Neural cell (in vitro differentiated cells): ENCODE data around the gene FTCD. TPM values are rescaled to one million over a fixed set of nuclear protein-coding genes. Genes with fewer than 3 reads are reported as not detected.

Experiments
- H2AFZ ChIP-seq: fragments of 200-600, 300-800 bp; sonication (generic), shearing (Covaris generic); 2 replicates; pipeline ENCODE4 v1.6.0; 2014; ENCODE audit warnings: low read depth, mild to moderate bottlenecking, antibody characterized with exemption, low read length, moderate library complexity
- H3F3A ChIP-seq: fragments of 200-600 bp; shearing (Covaris generic); 2 replicates; pipeline ENCODE4 v1.6.1; 2016; ENCODE audit warnings: mild to moderate bottlenecking, moderate library complexity, mixed read lengths, antibody characterized with exemption, low read length; ENCODE audit not compliant: insufficient read depth, poor library complexity, severe bottlenecking
- H3K27ac ChIP-seq: fragments of 200-600, 300-800 bp; sonication (generic), shearing (Covaris generic); 2 replicates; pipeline ENCODE4 v1.5.1; 2014; ENCODE audit warnings: mild to moderate bottlenecking, low read length, moderate library complexity
- H3K27me3 ChIP-seq: fragments of 300-800, 200-600 bp; sonication (generic), shearing (Covaris generic); 2 replicates; pipeline ENCODE4 v1.6.0; 2014; ENCODE audit warnings: mild to moderate bottlenecking, low read depth, low read length, moderate library complexity; ENCODE audit not compliant: insufficient read depth
- H3K36me3 ChIP-seq: fragments of 300-800, 200-600 bp; sonication (generic), shearing (Covaris generic); 2 replicates; pipeline ENCODE4 v1.5.1; 2014; ENCODE audit warnings: mild to moderate bottlenecking, antibody characterized with exemption, low read length, moderate library complexity; ENCODE audit not compliant: insufficient read depth
- H3K4me2 ChIP-seq: fragments of 300-800, 200-600 bp; sonication (generic), shearing (Covaris generic); 2 replicates; pipeline ENCODE4 v1.6.0; 2014; ENCODE audit warnings: mild to moderate bottlenecking, low read length
- H3K4me3 ChIP-seq: fragments of 300-800, 200-600 bp; sonication (generic), shearing (Covaris generic); 2 replicates; pipeline ENCODE4 v1.5.1; 2014; ENCODE audit warnings: mild to moderate bottlenecking, low read length, moderate library complexity
- H3K79me2 ChIP-seq: fragments of 200-600 bp; shearing (Covaris generic); replicated peaks from 2 replicates; pipeline ENCODE4 v1.6.0; 2014; ENCODE audit warnings: mild to moderate bottlenecking, low read length, moderate library complexity; ENCODE audit not compliant: insufficient read depth
- H3K9ac ChIP-seq: fragments of 300-800, 200-600 bp; sonication (generic), shearing (Covaris generic); 2 replicates; pipeline ENCODE4 v1.6.1; 2016; ENCODE audit warnings: mild to moderate bottlenecking, low read length, mixed read lengths
- H3K9me2 ChIP-seq: fragments of 200-600 bp; shearing (Covaris generic); 2 replicates; pipeline ENCODE4 v1.6.1; 2016; ENCODE audit warnings: mild to moderate bottlenecking, low read length, mixed read lengths; ENCODE audit not compliant: insufficient read depth
- H3K9me3 ChIP-seq: fragments of 200-600, 300-800 bp; sonication (generic), shearing (Covaris generic); 2 replicates; pipeline ENCODE4 v1.6.1; 2016; ENCODE audit warnings: mild to moderate bottlenecking, mixed run types, low read length, moderate library complexity, mixed read lengths
- H4K20me1 ChIP-seq: fragments of 200-600 bp; shearing (Covaris generic); 2 replicates; pipeline ENCODE4 v1.6.1; 2016; ENCODE audit warnings: mild to moderate bottlenecking, mixed run types; ENCODE audit not compliant: insufficient read depth
- CTCF ChIP-seq: fragments of 450-650 bp; IDR thresholded peaks from 2 replicates; pipeline ENCODE4 v1.5.1; 2014; ENCODE audit warnings: antibody characterized with exemption, mild to moderate bottlenecking, moderate library complexity; ENCODE audit not compliant: poor library complexity, severe bottlenecking
- EP300 ChIP-seq: fragments of 450-650 bp; conservative IDR thresholded peaks from 2 replicates; pipeline ENCODE4 v1.6.1; 2014; ENCODE audit warnings: antibody characterized with exemption, mild to moderate bottlenecking, moderate library complexity; ENCODE audit not compliant: poor library complexity, severe bottlenecking
- EZH2 ChIP-seq: fragments of 200-600, 300-800 bp; shearing (Covaris generic), sonication (generic); IDR thresholded peaks from 2 replicates; pipeline ENCODE4 v1.6.1; 2014; ENCODE audit warnings: antibody characterized with exemption, low read length, borderline replicate concordance, mild to moderate bottlenecking; ENCODE audit not compliant: insufficient read depth, poor library complexity, severe bottlenecking
- MXI1 ChIP-seq: fragments of 450-650 bp; conservative IDR thresholded peaks from 2 replicates; pipeline ENCODE4 v1.6.1; 2014; ENCODE audit warnings: antibody characterized with exemption, mild to moderate bottlenecking; ENCODE audit not compliant: poor library complexity, severe bottlenecking
- POLR2AphosphoS5 ChIP-seq: IDR thresholded peaks from 2 replicates; pipeline ENCODE4 v1.6.1; 2012
- RAD21 ChIP-seq: fragments of 450-650 bp; conservative IDR thresholded peaks from 2 replicates; pipeline ENCODE4 v1.6.1; 2014; ENCODE audit warnings: antibody characterized with exemption, mild to moderate bottlenecking, moderate library complexity
- REST ChIP-seq: IDR thresholded peaks from 2 replicates; pipeline ENCODE4 v1.6.1; 2012; ENCODE audit warnings: borderline replicate concordance
- SMC3 ChIP-seq: fragments of 450-650 bp; conservative IDR thresholded peaks from 2 replicates; pipeline ENCODE4 v1.6.1; 2014; ENCODE audit warnings: antibody characterized with exemption, mild to moderate bottlenecking, moderate library complexity; ENCODE audit not compliant: poor library complexity
- TAF1 ChIP-seq: IDR thresholded peaks from 2 replicates; pipeline ENCODE4 v1.6.1; 2012; ENCODE audit warnings: low read depth
- polyA plus RNA-seq: library from polyadenylated mRNA; depleted of rRNA; stranded (reverse); fragments of >200 nt; gene quantifications from 2 replicates; pipeline ENCODE4 v1.2.3, GENCODE V29; 2014

FTCD gene
- polyA plus RNA-seq, 1 donor from 2014 or later, result 2.0 TPM

- H3K27ac ChIP-seq, result no peak overlapping the region
- no peaks in the 10 kb centered on the region for H3K79me2 ChIP-seq
- H2AFZ ChIP-seq, result no peak overlapping the region
- no peaks in the 10 kb centered on the region for H3K9me2 ChIP-seq
- H3K9me3 ChIP-seq, result no peaks in the 10 kb centered on the region
- H3F3A ChIP-seq, result no peaks in the 10 kb centered on the region
- no peak for TF ChIP-seq EP300
- no peak for TF ChIP-seq CTCF
- TF ChIP-seq POLR2AphosphoS5, result no peak
- no peak overlapping the region for H3K4me3 ChIP-seq
- no peaks in the 10 kb centered on the region for H3K27me3 ChIP-seq
- no peaks in the 10 kb centered on the region for H3K36me3 ChIP-seq
- H3K4me2 ChIP-seq, result no peak overlapping the region
- H4K20me1 ChIP-seq, result no peaks in the 10 kb centered on the region
- H3K9ac ChIP-seq, result no peak overlapping the region
Measured at GRCh38 chr21:46156678-46157077, 1.3 kb upstream of the FTCD start.

GRCh38 chr21:46156378-46156645, 933 bp upstream of the FTCD start:
- no peaks in the 10 kb centered on the region for H3F3A ChIP-seq
- H3K4me2 ChIP-seq, result no peak overlapping the region
- no peaks in the 10 kb centered on the region for H4K20me1 ChIP-seq
- no peak overlapping the region for H3K9ac ChIP-seq
- no peaks in the 10 kb centered on the region for H3K9me3 ChIP-seq
- no peaks in the 10 kb centered on the region for H3K9me2 ChIP-seq
- no peak overlapping the region for H2AFZ ChIP-seq
- H3K36me3 ChIP-seq, result no peaks in the 10 kb centered on the region
- H3K27ac ChIP-seq, result no peak overlapping the region
- H3K79me2 ChIP-seq, result no peaks in the 10 kb centered on the region
- no peak for TF ChIP-seq REST
- no peak for TF ChIP-seq POLR2AphosphoS5
- TF ChIP-seq TAF1, result no peak
- no peak for TF ChIP-seq SMC3
- no peak overlapping the region for H3K4me3 ChIP-seq
- H3K27me3 ChIP-seq, result no peaks in the 10 kb centered on the region

GRCh38 chr21:46154955-46155513, 345 bp downstream of the FTCD start:
- Histone ChIP-seq H3K36me3 (no peaks in the 10 kb centered on the region), H3K79me2 (no peaks in the 10 kb centered on the region), H3K4me2 (no peak overlapping the region), H3K4me3 (no peak overlapping the region), H3K9ac (no peak overlapping the region), H3K27ac (no peak overlapping the region), H3K9me3 (no peaks in the 10 kb centered on the region), H3F3A (no peaks in the 10 kb centered on the region), H3K9me2 (no peaks in the 10 kb centered on the region), H3K27me3 (no peaks in the 10 kb centered on the region), H2AFZ (no peak overlapping the region), H4K20me1 (no peaks in the 10 kb centered on the region)
- TF ChIP-seq EZH2 (no peak), SMC3 (no peak), RAD21 (no peak), MXI1 (no peak), REST (no peak), EP300 (no peak), POLR2AphosphoS5 (no peak), TAF1 (no peak), CTCF (no peak)
